ENCODE measurements around the gene CEACAM21.
A peak's percentile ranks its signal among the peaks of the same experiment; 100 is the strongest.

The CEACAM21 gene

DNA sequence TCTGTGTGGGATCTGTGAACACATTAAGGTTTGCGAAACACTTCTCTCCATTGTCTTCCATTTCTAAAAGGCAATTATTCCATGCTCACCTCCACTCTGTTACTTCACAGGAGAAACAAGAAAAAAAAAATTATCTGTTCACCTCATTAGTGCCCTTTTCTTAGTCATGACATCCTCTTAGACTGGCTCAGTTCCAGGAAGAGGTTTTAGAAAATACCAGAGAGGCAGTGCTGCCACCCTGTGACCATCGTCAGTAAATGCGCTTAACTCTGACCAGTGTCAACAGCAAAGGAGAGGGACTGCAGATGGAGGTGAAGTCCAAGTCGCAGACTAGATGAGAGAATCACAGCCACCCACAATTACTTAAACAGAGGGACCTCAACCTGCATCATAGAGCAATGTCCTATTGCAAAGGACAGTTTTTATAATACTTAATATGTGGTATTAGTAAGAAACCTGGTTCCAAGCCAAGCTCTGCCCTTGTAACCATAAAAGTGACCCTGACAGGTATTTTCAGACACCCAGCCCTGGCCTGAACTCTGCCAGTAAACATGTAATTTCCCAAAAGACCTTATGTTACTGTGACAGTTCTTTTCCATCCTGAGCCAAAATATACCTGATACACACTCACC lies 19.4 kb downstream of the CEACAM21 start:
- Histone ChIP-seq H3K27me3 (ENCODE audit: insufficient read depth, low read depth) (peaks cover 43% of the 10 kb centered on the region; the same call in 1 of the 2 replicates), H3K27ac (no peak overlapping the region), H4K20me1 (ENCODE audit: insufficient read depth) (no peaks in the 10 kb centered on the region), H3K9ac (no peak overlapping the region), H3K4me1 (ENCODE audit: low read depth, poor library complexity, severe bottlenecking) (peaks cover 7% of the 10 kb centered on the region), H2AFZ (ENCODE audit: low read depth) (no peak overlapping the region), H3K79me2 (ENCODE audit: insufficient read depth, low read depth) (no peaks in the 10 kb centered on the region), H3K4me2 (no peak overlapping the region), H3K4me3 (IDR thresholded peaks at IDR 0.05; ENCODE audit: insufficient read depth, low read depth, low read length) (no peak overlapping the region), H3K36me3 (ENCODE audit: insufficient read depth) (no peaks in the 10 kb centered on the region)
- TF ChIP-seq, protein P1, sequence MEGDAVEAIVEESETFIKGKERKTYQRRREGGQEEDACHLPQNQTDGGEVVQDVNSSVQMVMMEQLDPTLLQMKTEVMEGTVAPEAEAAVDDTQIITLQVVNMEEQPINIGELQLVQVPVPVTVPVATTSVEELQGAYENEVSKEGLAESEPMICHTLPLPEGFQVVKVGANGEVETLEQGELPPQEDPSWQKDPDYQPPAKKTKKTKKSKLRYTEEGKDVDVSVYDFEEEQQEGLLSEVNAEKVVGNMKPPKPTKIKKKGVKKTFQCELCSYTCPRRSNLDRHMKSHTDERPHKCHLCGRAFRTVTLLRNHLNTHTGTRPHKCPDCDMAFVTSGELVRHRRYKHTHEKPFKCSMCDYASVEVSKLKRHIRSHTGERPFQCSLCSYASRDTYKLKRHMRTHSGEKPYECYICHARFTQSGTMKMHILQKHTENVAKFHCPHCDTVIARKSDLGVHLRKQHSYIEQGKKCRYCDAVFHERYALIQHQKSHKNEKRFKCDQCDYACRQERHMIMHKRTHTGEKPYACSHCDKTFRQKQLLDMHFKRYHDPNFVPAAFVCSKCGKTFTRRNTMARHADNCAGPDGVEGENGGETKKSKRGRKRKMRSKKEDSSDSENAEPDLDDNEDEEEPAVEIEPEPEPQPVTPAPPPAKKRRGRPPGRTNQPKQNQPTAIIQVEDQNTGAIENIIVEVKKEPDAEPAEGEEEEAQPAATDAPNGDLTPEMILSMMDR (conservative IDR thresholded peaks at IDR 0.05; ENCODE audit: low read depth, low read length) = peak; percentile 88

DNA sequence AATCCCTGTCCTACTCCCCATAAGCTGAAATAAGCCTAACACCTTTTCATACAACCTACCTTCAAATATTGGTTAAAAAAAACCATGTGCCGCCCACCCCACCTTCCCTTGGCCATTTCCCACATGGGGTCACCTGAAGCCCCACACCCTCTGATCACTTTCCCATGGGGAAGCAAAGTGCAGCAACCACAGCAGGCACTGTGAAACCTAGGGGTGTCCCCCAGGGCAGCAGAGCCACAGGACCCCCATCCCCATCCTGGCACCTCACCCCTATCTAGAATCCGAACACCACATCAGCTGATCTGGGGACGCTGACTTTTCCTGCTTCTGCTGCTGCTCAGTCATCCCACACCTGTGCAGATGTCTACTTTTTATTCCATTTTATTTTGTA lies 19.9 kb downstream of the CEACAM21 start:
- Histone ChIP-seq H2AFZ (ENCODE audit: low read depth) (no peak overlapping the region), H3K27ac (no peak overlapping the region), H4K20me1 (ENCODE audit: insufficient read depth) (no peaks in the 10 kb centered on the region), H3K4me1 (ENCODE audit: low read depth, poor library complexity, severe bottlenecking) (peaks cover 7% of the 10 kb centered on the region), H3K9ac (no peak overlapping the region), H3K27me3 (ENCODE audit: insufficient read depth, low read depth) (peaks cover 44% of the 10 kb centered on the region; the same call in 1 of the 2 replicates), H3K4me2 (no peak overlapping the region), H3K36me3 (ENCODE audit: insufficient read depth) (no peaks in the 10 kb centered on the region), H3K79me2 (ENCODE audit: insufficient read depth, low read depth) (no peaks in the 10 kb centered on the region), H3K4me3 (IDR thresholded peaks at IDR 0.05; ENCODE audit: insufficient read depth, low read depth, low read length) (no peak overlapping the region)
- TF ChIP-seq, protein P1 (conservative IDR thresholded peaks at IDR 0.05; ENCODE audit: low read depth, low read length) = no peak

DNA sequence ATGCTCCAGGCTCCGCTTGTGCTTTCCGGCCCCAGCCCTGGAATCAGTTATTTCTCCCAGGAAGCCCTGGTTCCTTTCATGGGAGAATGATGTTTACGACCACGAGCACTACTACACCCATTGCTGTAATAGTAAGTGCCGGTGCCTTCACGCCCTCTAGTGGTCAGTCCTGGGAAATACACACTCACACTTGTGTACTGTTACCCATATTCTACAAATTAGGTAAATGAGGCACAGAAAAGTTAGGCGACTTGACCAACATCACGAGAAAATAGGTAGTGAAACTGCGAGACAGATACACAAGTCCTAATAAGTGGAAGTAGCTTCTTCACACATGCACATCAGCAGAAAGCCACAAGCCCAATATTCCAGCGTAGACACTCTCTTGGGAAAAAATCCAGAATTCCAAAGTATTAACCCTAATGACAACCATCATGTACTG lies 21.7 kb downstream of the CEACAM21 start:
- TF ChIP-seq, protein P1 (conservative IDR thresholded peaks at IDR 0.05; ENCODE audit: low read depth, low read length) = peak; percentile 99
- Histone ChIP-seq H3K79me2 (ENCODE audit: insufficient read depth, low read depth) (no peaks in the 10 kb centered on the region), H4K20me1 (ENCODE audit: insufficient read depth) (no peaks in the 10 kb centered on the region), H3K9ac (no peak overlapping the region), H3K4me1 (ENCODE audit: low read depth, poor library complexity, severe bottlenecking) (peaks cover 7% of the 10 kb centered on the region), H3K4me2 (peak overlapping the region; percentile 31; the same call in 1 of the 2 replicates), H3K36me3 (ENCODE audit: insufficient read depth) (no peaks in the 10 kb centered on the region), H3K27me3 (ENCODE audit: insufficient read depth, low read depth) (peaks cover 54% of the 10 kb centered on the region; the same call in 1 of the 2 replicates), H2AFZ (ENCODE audit: low read depth) (peak overlapping the region; percentile 32; the same call in 1 of the 2 replicates), H3K27ac (no peak overlapping the region), H3K4me3 (IDR thresholded peaks at IDR 0.05; ENCODE audit: insufficient read depth, low read depth, low read length) (no peak overlapping the region)

DNA sequence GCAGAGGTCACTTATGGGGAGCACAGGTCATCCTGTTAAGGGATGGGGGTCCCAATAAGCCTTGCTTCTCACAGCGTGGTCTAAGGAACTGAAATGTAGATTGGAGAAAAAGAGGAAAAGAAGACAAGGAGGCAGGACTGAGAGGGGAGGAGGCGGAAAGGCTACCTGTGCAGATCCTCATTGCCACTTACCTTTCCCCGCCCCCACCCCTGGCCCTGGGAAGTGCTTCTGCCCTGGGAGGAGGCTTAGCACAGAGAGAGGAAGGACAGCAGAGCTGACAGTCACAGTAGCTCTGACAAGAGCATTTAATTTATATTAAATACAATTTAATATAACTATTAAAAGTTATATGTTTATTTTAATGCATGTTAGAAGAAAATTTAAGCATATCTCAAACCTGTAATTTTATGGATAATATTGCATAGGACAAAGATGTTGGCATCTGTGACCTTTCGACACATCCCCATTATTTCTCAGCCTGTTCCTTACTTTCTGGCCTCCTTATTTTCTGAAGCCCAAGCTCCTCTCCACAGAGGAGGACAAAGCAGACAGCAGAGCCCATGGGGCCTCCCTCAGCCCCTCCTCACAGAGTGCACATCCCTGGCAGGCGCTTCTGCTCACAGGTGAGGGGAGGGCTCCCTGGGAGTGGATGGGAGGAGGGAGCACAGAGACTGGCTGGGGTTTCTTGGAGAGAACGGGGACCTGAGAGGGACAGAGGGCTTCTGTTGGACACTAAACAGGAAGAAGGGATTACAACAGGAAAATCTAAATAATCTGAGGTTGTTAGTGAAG lies 23.4 kb downstream of the CEACAM21 start:
- no peaks in the 10 kb centered on the region for H4K20me1 ChIP-seq (ENCODE audit: insufficient read depth)
- H3K4me1 ChIP-seq (ENCODE audit: low read depth, poor library complexity, severe bottlenecking) = peaks cover 7% of the 10 kb centered on the region
- H3K4me2 ChIP-seq = no peak overlapping the region
- H3K4me3 ChIP-seq (IDR thresholded peaks at IDR 0.05; ENCODE audit: insufficient read depth, low read depth, low read length) = no peak overlapping the region
- no peak overlapping the region for H3K27ac ChIP-seq
- no peaks in the 10 kb centered on the region for H3K36me3 ChIP-seq (ENCODE audit: insufficient read depth)
- H3K79me2 ChIP-seq (ENCODE audit: insufficient read depth, low read depth) = no peaks in the 10 kb centered on the region
- TF ChIP-seq, protein P1 (conservative IDR thresholded peaks at IDR 0.05; ENCODE audit: low read depth, low read length) = no peak
- H2AFZ ChIP-seq (ENCODE audit: low read depth) = no peak overlapping the region
- H3K9ac ChIP-seq = no peak overlapping the region
- peaks cover 64% of the 10 kb centered on the region for H3K27me3 ChIP-seq (ENCODE audit: insufficient read depth, low read depth)
